ENCODE data around the gene RIT2. TPM values are rescaled to one million over a fixed set of nuclear protein-coding genes. Genes with fewer than 3 reads are reported as not detected.

Gene RIT2
- total and polyA plus RNA-seq, 2 of the 4 experiments (the other 2 are of a cell fraction) = not detected

- Histone ChIP-seq H2BK20ac (ENCODE audit: low read depth, low read length) (no peak overlapping the region), H3K9me3 (ENCODE audit: control insufficient read depth, insufficient read depth, low read length) (peaks cover 3% of the 10 kb centered on the region), H3K27me3 (ENCODE audit: control insufficient read depth, insufficient read depth, low read length) (no peaks in the 10 kb centered on the region), H2AFZ (replicated peaks; ENCODE audit: low read length, poor library complexity) (no peak overlapping the region), H3K27ac (ENCODE audit: insufficient read depth, low read length) (no peak overlapping the region), H3K14ac (replicated peaks; ENCODE audit: low read depth, low read length) (no peak overlapping the region), H2BK5ac (ENCODE audit: low read depth, low read length, poor library complexity, severe bottlenecking) (no peak overlapping the region), H3K18ac (ENCODE audit: low read depth, low read length) (no peak overlapping the region), H3K4me3 (ENCODE audit: insufficient read depth, low read depth, low read length) (no peak overlapping the region), H3K4me2 (ENCODE audit: low read depth, low read length) (no peak overlapping the region), H3K23ac (ENCODE audit: low read depth, low read length) (no peak overlapping the region), H2BK15ac (ENCODE audit: low read depth, low read length) (no peak overlapping the region), H2AK5ac (ENCODE audit: low read depth, low read length) (no peak overlapping the region), H3K56ac (ENCODE audit: extremely low read depth, insufficient read depth, low read length) (no peak overlapping the region), H4K8ac (ENCODE audit: low read depth in 2 of 2, low read length in 2 of 2) (no peak overlapping the region), H3K79me1 (ENCODE audit: low read depth in 1 of 2, low read length in 2 of 2) (no peaks in the 10 kb centered on the region), H4K91ac (ENCODE audit: insufficient read depth, low read depth, low read length) (no peak overlapping the region), H3K9ac (ENCODE audit: low read depth, low read length) (no peak overlapping the region), H4K5ac (ENCODE audit: low read depth, low read length) (no peak overlapping the region), H4K20me1 (ENCODE audit: insufficient read depth, low read length) (no peaks in the 10 kb centered on the region), H3K9me1 (ENCODE audit: insufficient read depth, low read length) (no peaks in the 10 kb centered on the region), H3K36me3 (ENCODE audit: control insufficient read depth, insufficient read depth, low read length) (no peaks in the 10 kb centered on the region), H2BK120ac (ENCODE audit: low read depth, low read length) (no peak overlapping the region), H2AK9ac (replicated peaks; ENCODE audit: low read depth, low read length, poor library complexity) (no peak overlapping the region), H3K4ac (ENCODE audit: low read depth, low read length) (no peak overlapping the region), H3K4me1 (ENCODE audit: control insufficient read depth, insufficient read depth, low read length) (no peaks in the 10 kb centered on the region)
- DNase-seq (no peak), ATAC-seq (ENCODE audit: low read depth) (no peak)
- ChIA-PET CTCF (no interaction called here), POLR2A (ENCODE audit: unreplicated experiment) (no interaction called here)
- no TSS peak for BruUV-seq (replicated peaks)
- intact Hi-C loops (cut with micrococcal nuclease) (no loop called here), in situ Hi-C loops (cut with MboI; ENCODE audit: low sequenced_read_pairs) (no loop called here), dilution Hi-C loops (cut with HindIII; ENCODE audit: low sequenced_read_pairs, unreplicated experiment) (no loop called here)
- TF ChIP-seq USF2 (IDR thresholded peaks at IDR 0.05; ENCODE audit: low read depth, low read length) (no peak), RAD21 (IDR thresholded peaks at IDR 0.05; ENCODE audit: low read length) (no peak), NFE2L2 (IDR thresholded peaks at IDR 0.05; ENCODE audit: low read depth, low read length) (no peak), RFX5 (IDR thresholded peaks at IDR 0.05; ENCODE audit: low read depth, low read length) (no peak), RCOR1 (IDR thresholded peaks at IDR 0.05; ENCODE audit: insufficient replicate concordance, low read length) (no peak), CHD1 (IDR thresholded peaks at IDR 0.05; ENCODE audit: low read depth, low read length) (no peak), FOS (IDR thresholded peaks at IDR 0.05; ENCODE audit: low read depth, low read length) (no peak), POLR2A (IDR thresholded peaks at IDR 0.05; ENCODE audit: low read depth, low read length) (no peak), SMC3 (IDR thresholded peaks at IDR 0.05; ENCODE audit: low read depth, low read length) (no peak), BHLHE40 (IDR thresholded peaks at IDR 0.05; ENCODE audit: low read depth, low read length) (no peak), CTCF (conservative IDR thresholded peaks at IDR 0.05; ENCODE audit: low read depth, low read length) (no peak), MAFK (IDR thresholded peaks at IDR 0.05; ENCODE audit: low read depth, low read length) (no peak), CEBPB (IDR thresholded peaks at IDR 0.05; ENCODE audit: low read depth, low read length) (no peak), MXI1 (IDR thresholded peaks at IDR 0.05; ENCODE audit: borderline replicate concordance, low read depth, low read length) (no peak), MAZ (IDR thresholded peaks at IDR 0.05; ENCODE audit: borderline replicate concordance, low read depth, low read length) (no peak), ELK1 (IDR thresholded peaks at IDR 0.05; ENCODE audit: borderline replicate concordance, low read depth, low read length) (no peak)
- WGBS, 2 experiments (ENCODE audit: extremely low coverage in 2 of 2, insufficient read length in 1 of 2) = no CpG with 5 or more reads among the region's 1 CpG
Observed at GRCh38 chr18:42914476-42914875, 201.0 kb downstream of the RIT2 start.
